NCI-H2196 treated with DMSO at 0.1 percent for 48 hours (cell line): Measurements from ENCODE around the gene NKAPL.
"Not testable (repeated sequence)": the region's sequence is repeated elsewhere in the genome, so short reads cannot be mapped to it uniquely, and the experiment has no call there.

Experiments
- DNase-seq: peaks from one replicate; lab custom pipeline; 2025; ENCODE audit not compliant: unreplicated experiment; lab: John Stamatoyannopoulos, UW

Gene NKAPL

GRCh38 chr6:28295326-28295725, 36.2 kb downstream of the NKAPL start:
- no peak for DNase-seq

- DNase-seq = no peak
Measured at GRCh38 chr6:28296520-28297060, 37.5 kb downstream of the NKAPL start.

GRCh38 chr6:28303570-28303969, 44.5 kb downstream of the NKAPL start:
- DNase-seq = no peak

- not testable (repeated sequence) for DNase-seq
Measured at GRCh38 chr6:28306363-28306762, 47.3 kb downstream of the NKAPL start.
